Measurements from ENCODE around the gene SFMBT1. TPM values are rescaled to one million over a fixed set of nuclear protein-coding genes. Genes with fewer than 3 reads are reported as not detected.
"Not testable (repeated sequence)": the region's sequence is repeated elsewhere in the genome, so short reads cannot be mapped to it uniquely, and the experiment has no call there.

SFMBT1 gene
- total and polyA plus RNA-seq, 9 donors, result 1.2 to 21.1 (median 6.2) TPM

GRCh38 chr3:53038679-53039375, 7.0 kb downstream of the SFMBT1 start:
- Histone ChIP-seq H3K4me3 (no peak overlapping the region), H3K36me3 (no peaks in the 10 kb centered on the region), H3K27me3 (no peaks in the 10 kb centered on the region), H3K9me3 (no peaks in the 10 kb centered on the region), H3K4me1 (ENCODE audit: insufficient read depth) (no peaks in the 10 kb centered on the region), H3K27ac (no peak overlapping the region)
- DNase-seq, result no peak
- TF ChIP-seq EP300 (IDR thresholded peaks at IDR 0.05) (no peak), POLR2A (IDR thresholded peaks at IDR 0.05) (no peak), CTCF (IDR thresholded peaks at IDR 0.05) (no peak)
- WGBS, 3 donors, result 87 to 93% (median 91%) methylated on average over 5 of the region's 5 CpGs
- intact Hi-C loops (cut with DNase I), result no loop called here

- Histone ChIP-seq H3K27me3 (no peaks in the 10 kb centered on the region), H3K4me1 (ENCODE audit: insufficient read depth) (no peaks in the 10 kb centered on the region), H3K27ac (no peak overlapping the region), H3K9me3 (no peaks in the 10 kb centered on the region), H3K36me3 (no peaks in the 10 kb centered on the region), H3K4me3 (no peak overlapping the region)
- DNase-seq, result no peak
- intact Hi-C loops (cut with DNase I), result no loop called here
- TF ChIP-seq EP300 (IDR thresholded peaks at IDR 0.05), result no peak
- TF ChIP-seq POLR2A (IDR thresholded peaks at IDR 0.05), result no peak
- no peak for TF ChIP-seq CTCF (IDR thresholded peaks at IDR 0.05)
- 90 to 91% (median 90%) methylated on average over 11 of the region's 11 CpGs for WGBS, 3 donors
Measured at GRCh38 chr3:53035825-53036619, 9.9 kb downstream of the SFMBT1 start.

GRCh38 chr3:53035018-53035417, 10.9 kb downstream of the SFMBT1 start:
- 37 to 81% (median 50%) methylated on average over 4 to 5 of the region's 5 CpGs for WGBS, 3 donors
- H3K27me3 ChIP-seq; H3K4me3 ChIP-seq; DNase-seq; H3K4me1 ChIP-seq (ENCODE audit: insufficient read depth); H3K9me3 ChIP-seq; H3K27ac ChIP-seq; H3K36me3 ChIP-seq; intact Hi-C loops (cut with DNase I): not testable (repeated sequence)

- H3K27me3 ChIP-seq; H3K4me3 ChIP-seq; DNase-seq; H3K36me3 ChIP-seq; H3K9me3 ChIP-seq; H3K4me1 ChIP-seq (ENCODE audit: insufficient read depth); intact Hi-C loops (cut with DNase I); H3K27ac ChIP-seq: not testable (repeated sequence)
- 95 to 98% (median 98%) methylated on average over 10 of the region's 10 CpGs for WGBS, 3 donors
Measured at GRCh38 chr3:53034411-53034810, 11.5 kb downstream of the SFMBT1 start.

- H3K4me3 ChIP-seq, result no peak overlapping the region
- H3K27me3 ChIP-seq, result no peaks in the 10 kb centered on the region
- DNase-seq, result no peak
- no peak for TF ChIP-seq CTCF (IDR thresholded peaks at IDR 0.05)
- TF ChIP-seq POLR2A (IDR thresholded peaks at IDR 0.05), result no peak
- no peak for TF ChIP-seq EP300 (IDR thresholded peaks at IDR 0.05)
- no peaks in the 10 kb centered on the region for H3K9me3 ChIP-seq
- H3K27ac ChIP-seq, result no peak overlapping the region
- H3K4me1 ChIP-seq (ENCODE audit: insufficient read depth), result no peaks in the 10 kb centered on the region
- H3K36me3 ChIP-seq, result no peaks in the 10 kb centered on the region
- intact Hi-C loops (cut with DNase I), result no loop called here
Measured at GRCh38 chr3:53032609-53033008, 13.3 kb downstream of the SFMBT1 start.

Measured in ovary (tissue), 9 donors.